Upper lobe of left lung (tissue), 6 donors: ENCODE data around the gene LGALS14. TPM values are rescaled to one million over a fixed set of nuclear protein-coding genes. Genes with fewer than 3 reads are reported as not detected.

ENCODE experiments used
- ATAC-seq, 2 donors: fragments of 200-7000 bp; cut with Tn5 transposase; one replicate each; pipeline ENCODE4 v1.9.1; 2022; ENCODE audit warnings: mild to moderate bottlenecking in 2 of 2, moderate library complexity in 2 of 2; ENCODE audit not compliant: low FRiP score in 2 of 2
- DNase-seq, 2 donors: peaks; one replicate each; pipeline ENCODE4 v3.0.0-alpha.2; 2019 to 2020
- H3K27ac ChIP-seq, 4 donors: fragments of 200-600 bp; sonication (generic); one replicate each; pipeline ENCODE4 v1.5.1; 2016 to 2019
- H3K27me3 ChIP-seq, 4 donors: fragments of 200-600 bp; sonication (generic); one replicate each; pipeline ENCODE4 v1.5.1; 2017 to 2019
- H3K36me3 ChIP-seq, 4 donors: fragments of 200-600 bp; sonication (generic); one replicate each; pipeline ENCODE4 v1.5.1; 2016 to 2019
- H3K4me1 ChIP-seq, 4 donors: fragments of 200-600 bp; sonication (generic); one replicate each; pipeline ENCODE4 v1.5.1; 2018 to 2019
- H3K4me3 ChIP-seq, 4 donors: fragments of 200-600 bp; sonication (generic); one replicate each; pipeline ENCODE4 v1.5.1; 2017 to 2019; ENCODE audit warnings: mild to moderate bottlenecking in 2 of 4, moderate library complexity in 1 of 4
- H3K9me3 ChIP-seq, 4 donors: fragments of 200-600 bp; sonication (generic); one replicate each; pipeline ENCODE4 v1.5.1; 2018 to 2019
- CTCF ChIP-seq, 6 experiments: fragments of 450-650 bp in 4 of 6; fragments of 200-600 bp in 2 of 6; sonication (generic) in 2 of 6; IDR thresholded peaks; one replicate each; pipeline ENCODE4 v1.5.1; 2016 to 2019; ENCODE audit warnings: antibody characterized with exemption in 6 of 6
- EP300 ChIP-seq, 4 donors: sonication (generic); formaldehyde crosslinking; IDR thresholded peaks; one replicate each; pipeline ENCODE4 v1.5.1; 2017; ENCODE audit warnings: antibody characterized with exemption in 4 of 4, control low read depth in 2 of 4
- POLR2A ChIP-seq, 4 donors: fragments of 450-650 bp; IDR thresholded peaks; one replicate each; pipeline ENCODE4 v1.5.1; 2016 to 2017; ENCODE audit warnings: antibody characterized with exemption in 4 of 4, mild to moderate bottlenecking in 2 of 4
- POLR2AphosphoS5 ChIP-seq, 2 donors: sonication (generic); formaldehyde crosslinking; IDR thresholded peaks; one replicate each; pipeline ENCODE4 v1.5.1; 2017; ENCODE audit warnings: antibody characterized with exemption in 2 of 2
- WGBS, 2 donors: methylation state at CpG; one replicate each; pipeline ENCODE4 v1.1.5; 2017 to 2018; 5-methylcytosine and 5-hydroxymethylcytosine counted together
- total RNA-seq, 6 donors: library from RNA; depleted of rRNA in 4 of 6; stranded (reverse); fragments of >200 nt in 4 of 6; gene quantifications; one replicate each; pipeline versions ENCODE4 v1.1.0 to v1.2.1, GENCODE V29; 2016 to 2021
- donor health status: DM: no; HTN: no; CAD: no; lungs with moderate emphysema.
- donor health status: DM: no; HTN: yes; CAD: no; lungs with severe emphysema.

The LGALS14 gene
- total RNA-seq, 6 donors from 2014 or later, result not detected

GRCh38 chr19:39695759-39696158 lies 8.5 kb upstream of the LGALS14 start:
- no peaks in the 10 kb centered on the region for H3K36me3 ChIP-seq
- H3K4me3 ChIP-seq, result no peak overlapping the region
- ATAC-seq (no peak), DNase-seq (no peak)
- 55 to 76% methylated on average over 2 of the region's 2 CpGs for WGBS, 2 donors
- H3K27me3 ChIP-seq, result no peaks in the 10 kb centered on the region
- no peak for TF ChIP-seq EP300 (IDR thresholded peaks at IDR 0.05)
- no peak for TF ChIP-seq CTCF (IDR thresholded peaks at IDR 0.05)
- no peak for TF ChIP-seq POLR2A (IDR thresholded peaks at IDR 0.05)
- no peak overlapping the region for H3K27ac ChIP-seq
- no peaks in the 10 kb centered on the region for H3K4me1 ChIP-seq
- no peaks in the 10 kb centered on the region for H3K9me3 ChIP-seq

DNA sequence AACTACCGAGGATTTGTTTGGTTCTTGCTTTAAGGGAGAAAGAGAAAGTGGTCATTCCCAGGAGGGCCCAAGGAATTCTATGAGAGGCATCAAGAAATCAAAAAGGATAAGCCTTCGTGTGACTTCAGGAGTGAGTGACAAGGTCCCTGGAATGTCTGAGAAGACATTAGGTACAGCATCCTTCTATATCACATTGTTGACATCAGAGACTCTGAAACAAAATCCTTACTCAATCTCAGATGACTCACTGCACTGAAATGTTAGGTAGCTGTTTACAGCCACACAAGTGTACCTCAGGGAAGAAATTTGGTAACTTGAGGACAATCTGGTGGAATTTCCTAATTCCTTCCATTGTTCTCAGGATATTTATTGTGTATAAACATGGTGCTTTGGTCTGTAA lies 7.9 kb upstream of the LGALS14 start:
- Histone ChIP-seq H3K27ac (no peak overlapping the region), H3K9me3 (no peaks in the 10 kb centered on the region), H3K4me1 (no peaks in the 10 kb centered on the region), H3K27me3 (no peaks in the 10 kb centered on the region), H3K36me3 (no peaks in the 10 kb centered on the region), H3K4me3 (no peak overlapping the region)
- 73 to 74% methylated on average over 2 of the region's 2 CpGs for WGBS, 2 donors
- DNase-seq, result no peak
- TF ChIP-seq POLR2A (IDR thresholded peaks at IDR 0.05), result no peak
- no peak for TF ChIP-seq CTCF (IDR thresholded peaks at IDR 0.05)
- TF ChIP-seq EP300 (IDR thresholded peaks at IDR 0.05), result no peak
- TF ChIP-seq POLR2AphosphoS5 (IDR thresholded peaks at IDR 0.05), result no peak
- no peak for ATAC-seq

DNA sequence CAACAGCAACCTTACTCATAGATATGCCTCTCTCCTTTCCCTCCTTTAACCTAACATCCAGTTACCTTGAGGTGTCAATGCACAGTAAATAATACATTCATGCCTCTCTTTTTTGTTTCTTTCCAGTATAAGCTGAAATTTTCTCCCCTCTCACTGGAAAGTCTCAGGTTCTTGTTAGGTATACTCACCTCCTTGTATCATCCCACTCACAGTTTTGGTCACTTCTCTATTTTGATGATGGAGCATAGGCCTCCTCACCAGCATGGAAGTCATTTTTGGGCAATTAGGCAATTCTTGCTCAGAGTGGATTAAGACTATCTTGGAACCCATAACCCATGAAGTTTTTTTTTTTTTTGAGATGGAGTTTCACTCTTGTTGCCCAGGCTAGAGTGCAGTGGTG lies 5.7 kb upstream of the LGALS14 start:
- TF ChIP-seq POLR2AphosphoS5 (IDR thresholded peaks at IDR 0.05) (no peak), POLR2A (IDR thresholded peaks at IDR 0.05) (no peak), EP300 (IDR thresholded peaks at IDR 0.05) (no peak), CTCF (IDR thresholded peaks at IDR 0.05) (no peak)
- Histone ChIP-seq H3K4me3 (no peak overlapping the region), H3K4me1 (no peaks in the 10 kb centered on the region), H3K36me3 (no peaks in the 10 kb centered on the region), H3K9me3 (no peaks in the 10 kb centered on the region), H3K27ac (no peak overlapping the region), H3K27me3 (no peaks in the 10 kb centered on the region)
- no peak for DNase-seq
- no peak for ATAC-seq

DNA sequence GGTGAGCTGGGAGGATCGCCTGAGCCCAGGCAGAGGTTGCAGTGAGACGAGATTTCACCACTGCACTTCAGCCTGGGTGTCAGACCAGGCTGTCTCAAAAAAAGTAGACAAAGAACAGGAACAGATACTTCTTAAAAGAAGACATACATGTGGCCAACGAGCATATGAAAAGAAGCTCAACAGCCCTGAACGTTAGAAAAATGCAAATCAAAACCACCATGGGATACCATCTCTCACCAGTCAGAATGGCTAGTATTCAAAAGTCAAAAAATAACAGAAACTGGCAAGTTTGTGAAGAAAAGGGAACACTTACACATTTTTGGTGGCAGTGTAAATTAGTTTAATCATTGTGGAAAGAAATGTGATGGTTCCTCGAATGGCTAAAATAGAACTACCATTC lies 3.0 kb upstream of the LGALS14 start:
- no peak for ATAC-seq
- H3K27me3 ChIP-seq, result no peaks in the 10 kb centered on the region
- 68 to 73% methylated on average over 5 of the region's 5 CpGs for WGBS, 2 donors

More for the DNA sequence above, 3.0 kb upstream of the LGALS14 start:
- no peak for DNase-seq
- no peak for TF ChIP-seq POLR2AphosphoS5 (IDR thresholded peaks at IDR 0.05)
- no peak for TF ChIP-seq CTCF (IDR thresholded peaks at IDR 0.05)
- no peak for TF ChIP-seq EP300 (IDR thresholded peaks at IDR 0.05)
- no peaks in the 10 kb centered on the region for H3K9me3 ChIP-seq
- no peak overlapping the region for H3K4me3 ChIP-seq
- no peak overlapping the region for H3K27ac ChIP-seq
- no peaks in the 10 kb centered on the region for H3K4me1 ChIP-seq
- no peaks in the 10 kb centered on the region for H3K36me3 ChIP-seq
